Left lobe of liver (tissue), 1 donor: Measurements from ENCODE around the gene KIAA1671. TPM values are rescaled to one million over a fixed set of nuclear protein-coding genes. Genes with fewer than 3 reads are reported as not detected.

Experiments
- total RNA-seq: library from RNA; stranded (reverse); gene quantifications from one replicate; pipeline ENCODE4 v1.2.1, GENCODE V29; 2021
- donor health status: DM: no; HTN: yes; CAD: no.

The KIAA1671 gene
- total RNA-seq, 1 donor from 2014 or later: 38.9 TPM

Other genes with a start within 250 kb of the KIAA1671 start
- not detected for gene PIWIL3, start 178.0 kb upstream of the KIAA1671 start, total RNA-seq
- 0.18 TPM for gene SGSM1, start 146.5 kb upstream of the KIAA1671 start, total RNA-seq
- not detected for gene LHFPL7, start 6.0 kb upstream of the KIAA1671 start, total RNA-seq
- 0.91 TPM for gene CRYBB3, start 247.1 kb downstream of the KIAA1671 start, total RNA-seq